ENCODE results near the gene VAV1.

DNA sequence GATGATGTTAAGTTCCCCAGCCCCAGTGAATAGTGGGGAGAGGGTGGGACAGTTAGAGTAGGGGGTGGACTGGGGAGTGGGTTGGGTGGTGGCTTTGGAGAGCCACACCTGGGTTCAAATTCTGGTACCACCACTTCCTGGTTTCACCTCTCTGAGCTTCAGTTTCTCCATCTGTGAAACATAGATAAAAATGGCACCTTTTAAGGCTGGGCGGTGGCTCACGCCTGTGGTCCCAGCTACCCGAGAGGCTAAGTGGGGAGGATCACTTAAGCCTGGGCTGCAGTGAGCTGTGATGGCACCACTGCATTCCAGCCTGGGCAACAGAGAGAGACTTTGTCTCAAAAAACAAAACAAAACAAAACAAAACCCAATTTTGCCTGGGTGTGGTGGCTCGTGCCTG lies 5.9 kb downstream of the VAV1 start:
- TF ChIP-seq, protein P1, sequence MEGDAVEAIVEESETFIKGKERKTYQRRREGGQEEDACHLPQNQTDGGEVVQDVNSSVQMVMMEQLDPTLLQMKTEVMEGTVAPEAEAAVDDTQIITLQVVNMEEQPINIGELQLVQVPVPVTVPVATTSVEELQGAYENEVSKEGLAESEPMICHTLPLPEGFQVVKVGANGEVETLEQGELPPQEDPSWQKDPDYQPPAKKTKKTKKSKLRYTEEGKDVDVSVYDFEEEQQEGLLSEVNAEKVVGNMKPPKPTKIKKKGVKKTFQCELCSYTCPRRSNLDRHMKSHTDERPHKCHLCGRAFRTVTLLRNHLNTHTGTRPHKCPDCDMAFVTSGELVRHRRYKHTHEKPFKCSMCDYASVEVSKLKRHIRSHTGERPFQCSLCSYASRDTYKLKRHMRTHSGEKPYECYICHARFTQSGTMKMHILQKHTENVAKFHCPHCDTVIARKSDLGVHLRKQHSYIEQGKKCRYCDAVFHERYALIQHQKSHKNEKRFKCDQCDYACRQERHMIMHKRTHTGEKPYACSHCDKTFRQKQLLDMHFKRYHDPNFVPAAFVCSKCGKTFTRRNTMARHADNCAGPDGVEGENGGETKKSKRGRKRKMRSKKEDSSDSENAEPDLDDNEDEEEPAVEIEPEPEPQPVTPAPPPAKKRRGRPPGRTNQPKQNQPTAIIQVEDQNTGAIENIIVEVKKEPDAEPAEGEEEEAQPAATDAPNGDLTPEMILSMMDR (IDR thresholded peaks at IDR 0.05) = no peak
- TF ChIP-seq POLR2AphosphoS5 (IDR thresholded peaks at IDR 0.05) (no peak), POLR2A (IDR thresholded peaks at IDR 0.05) (no peak), EP300 (IDR thresholded peaks at IDR 0.05) (no peak)
